ENCODE results near the gene STEAP2.
"Not testable (repeated sequence)": the region's sequence is repeated elsewhere in the genome, so short reads cannot be mapped to it uniquely, and the experiment has no call there.

Gene STEAP2

GRCh38 chr7:90211391-90212148 lies at the start of gene STEAP2:
TSS of gene STEAP2 (plus strand) at chr7:90211740. CDS start at chr7:90225083, 13,343 bp downstream.
- DNase-seq (ENCODE audit: low read depth in 2 of 2) = no peak

GRCh38 chr7:90163534-90163933 lies 48.0 kb upstream of the STEAP2 start:
- DNase-seq (ENCODE audit: low read depth in 2 of 2) = no peak

- no peak for DNase-seq (ENCODE audit: low read depth in 2 of 2)
Observed at GRCh38 chr7:90165724-90166123, 45.8 kb upstream of the STEAP2 start.

- DNase-seq (ENCODE audit: low read depth in 2 of 2) = no peak
Observed at GRCh38 chr7:90166153-90166552, 45.4 kb upstream of the STEAP2 start.

- no peak for DNase-seq (ENCODE audit: low read depth in 2 of 2)
Observed at GRCh38 chr7:90167361-90167760, 44.2 kb upstream of the STEAP2 start.

- DNase-seq (ENCODE audit: low read depth in 2 of 2) = no peak
Observed at GRCh38 chr7:90169891-90170290, 41.6 kb upstream of the STEAP2 start.

GRCh38 chr7:90172121-90172520 lies 39.4 kb upstream of the STEAP2 start:
- no peak for DNase-seq (ENCODE audit: low read depth in 2 of 2)

GRCh38 chr7:90172624-90173023 lies 38.9 kb upstream of the STEAP2 start:
- DNase-seq (ENCODE audit: low read depth in 2 of 2) = no peak

- DNase-seq (ENCODE audit: low read depth in 2 of 2) = no peak
Observed at GRCh38 chr7:90173127-90173844, 38.3 kb upstream of the STEAP2 start.

- DNase-seq (ENCODE audit: low read depth in 2 of 2) = no peak
Observed at GRCh38 chr7:90175667-90176066, 35.9 kb upstream of the STEAP2 start.

GRCh38 chr7:90176195-90176594 lies 35.3 kb upstream of the STEAP2 start:
- DNase-seq (ENCODE audit: low read depth in 2 of 2) = no peak

- no peak for DNase-seq (ENCODE audit: low read depth in 2 of 2)
Observed at GRCh38 chr7:90178166-90178565, 33.4 kb upstream of the STEAP2 start.

- DNase-seq (ENCODE audit: low read depth in 2 of 2) = no peak
Observed at GRCh38 chr7:90178679-90179278, 32.8 kb upstream of the STEAP2 start.

GRCh38 chr7:90180011-90180585 lies 31.4 kb upstream of the STEAP2 start:
- no peak for DNase-seq (ENCODE audit: low read depth in 2 of 2)

GRCh38 chr7:90180649-90181048 lies 30.9 kb upstream of the STEAP2 start:
- no peak for DNase-seq (ENCODE audit: low read depth in 2 of 2)

GRCh38 chr7:90181485-90181884 lies 30.1 kb upstream of the STEAP2 start:
- DNase-seq (ENCODE audit: low read depth in 2 of 2) = no peak

GRCh38 chr7:90186290-90186689 lies 25.2 kb upstream of the STEAP2 start:
- not testable (repeated sequence) for DNase-seq (ENCODE audit: low read depth in 2 of 2)

GRCh38 chr7:90187507-90188050 lies 24.0 kb upstream of the STEAP2 start:
- no peak for DNase-seq (ENCODE audit: low read depth in 2 of 2)

GRCh38 chr7:90188281-90188680 lies 23.3 kb upstream of the STEAP2 start:
- DNase-seq (ENCODE audit: low read depth in 2 of 2) = no peak

- no peak for DNase-seq (ENCODE audit: low read depth in 2 of 2)
Observed at GRCh38 chr7:90190995-90191394, 20.5 kb upstream of the STEAP2 start.

- DNase-seq (ENCODE audit: low read depth in 2 of 2) = no peak
Observed at GRCh38 chr7:90191648-90192047, 19.9 kb upstream of the STEAP2 start.

All from stimulated activated CD8-positive, alpha-beta memory T cell treated with anti-CD3 and anti-CD28 coated beads, Interleukin-2, amount 100 ng/mL, for 1 hour (primary cell).